K562 (cell line): ENCODE measurements around the gene CERCAM. TPM values are rescaled to one million over a fixed set of nuclear protein-coding genes. Genes with fewer than 3 reads are reported as not detected.

ENCODE experiments used
- BACH1 ChIP-seq: fragments of 200-800 bp; sonication (Bioruptor generic); IDR thresholded peaks from 2 replicates; pipeline ENCODE4 v1.6.1; 2016; ENCODE audit warnings: missing genetic modification characterization, missing compliant biosample characterization
- C11orf30 ChIP-seq: fragments of 450-650 bp; IDR thresholded peaks from 2 replicates; pipeline ENCODE4 v1.6.1; 2016; ENCODE audit warnings: low read depth, mild to moderate bottlenecking
- KAT8 ChIP-seq: fragments of 450-650 bp; IDR thresholded peaks from 2 replicates; pipeline ENCODE4 v1.6.1; 2016; ENCODE audit warnings: low read depth, mild to moderate bottlenecking
- KHSRP ChIP-seq: fragments of 450-650 bp; IDR thresholded peaks from 2 replicates; pipeline ENCODE4 v1.6.1; 2017
- MED1 ChIP-seq: sonication (generic); formaldehyde crosslinking; IDR thresholded peaks from 2 replicates; pipeline ENCODE4 v1.8.1; 2023; ENCODE audit warnings: missing genetic modification reagents, borderline replicate concordance
- POLR2A ChIP-seq: fragments of 450-650 bp; conservative IDR thresholded peaks from 2 replicates; pipeline ENCODE4 v1.6.1; 2016
- RBM17 ChIP-seq: fragments of 200-400 bp; formaldehyde crosslinking; IDR thresholded peaks from 2 replicates; pipeline ENCODE4 v1.6.1; 2017; ENCODE audit warnings: low read depth, mild to moderate bottlenecking, low read length, borderline replicate concordance
- TAF1 ChIP-seq: IDR thresholded peaks from 2 replicates; pipeline ENCODE4 v1.6.1; 2011; ENCODE audit warnings: mild to moderate bottlenecking, low read length, moderate library complexity; ENCODE audit not compliant: insufficient read depth, control insufficient read depth, severe bottlenecking; ENCODE audit errors: extremely low read depth
- TAF9B ChIP-seq: fragments of 450-650 bp; IDR thresholded peaks from 2 replicates; pipeline ENCODE4 v1.6.1; 2018; ENCODE audit warnings: mild to moderate bottlenecking; ENCODE audit not compliant: partially characterized antibody
- VEZF1 ChIP-seq: fragments of 200-800 bp; sonication (Bioruptor generic); IDR thresholded peaks from 2 replicates; pipeline ENCODE4 v1.6.1; 2017; ENCODE audit warnings: missing genetic modification characterization, missing compliant biosample characterization
- ZFP91 ChIP-seq: sonication (generic); formaldehyde crosslinking; IDR thresholded peaks from 2 replicates; pipeline ENCODE4 v1.8.0; 2022; ENCODE audit warnings: mild to moderate bottlenecking, missing genetic modification reagents
- ZNF121 ChIP-seq: sonication (generic); formaldehyde crosslinking; conservative IDR thresholded peaks from 2 replicates; pipeline ENCODE4 v1.8.0; 2022; ENCODE audit warnings: missing genetic modification reagents
- ZNF134 ChIP-seq: fragments of 250-450 bp; sonication (Bioruptor Pico); conservative IDR thresholded peaks from 2 replicates; pipeline ENCODE4 v1.4.0; 2020
- ZNF699 ChIP-seq: fragments of 250-450 bp; sonication (Bioruptor Pico); IDR thresholded peaks from 2 replicates; pipeline ENCODE4 v1.8.0; 2021; ENCODE audit warnings: mild to moderate bottlenecking, moderate library complexity; ENCODE audit not compliant: insufficient replicate concordance
- polyA plus RNA-seq, 8 experiments: library from polyadenylated mRNA; depleted of rRNA in 4 of 8; stranded (reverse) in 5 of 8; unstranded in 3 of 8; fragments of >200 nt; fragmentation: Nextera tagmentation in 2 of 8; fragmentation: Illumina TruSeq in 1 of 8; extraction: Ambion mirVana in 2 of 8; extraction: Trizol in 1 of 8; gene quantifications; 2 replicates each; pipeline versions ENCODE4 v1.2.1 to v1.2.3, GENCODE V29; 2011 to 2014; ENCODE audit warnings: inconsistent platforms in 1 of 8, missing spikeins in 1 of 8
- total RNA-seq, 7 experiments: library from RNA; depleted of rRNA in 6 of 7; stranded (reverse); fragments of >200 nt in 6 of 7; fragmentation: Illumina TruSeq in 2 of 7; extraction: Trizol in 2 of 7; gene quantifications; 2 replicates each; pipeline versions ENCODE4 v1.2.1 to v1.2.3, GENCODE V29; 2011 to 2021; ENCODE audit warnings: low replicate concordance in 1 of 7
- TF ChIP-seq, protein P1 (sequence below): fragments of 250-450 bp; sonication (Bioruptor Pico); IDR thresholded peaks from 2 replicates; pipeline ENCODE4 v1.4.0; 2020; ENCODE audit warnings: mild to moderate bottlenecking
- TF ChIP-seq, protein P2 (sequence below): fragments of 450-650 bp; IDR thresholded peaks from 2 replicates; pipeline ENCODE4 v1.6.1; 2016; ENCODE audit warnings: antibody characterized with exemption
- TF ChIP-seq, protein P3 (sequence below): fragments of 250-450 bp; sonication (Bioruptor Pico); IDR thresholded peaks from 2 replicates; pipeline ENCODE4 v1.5.0; 2021

The CERCAM gene
- total and polyA plus RNA-seq, 9 of the 15 experiments (the other 6 are each of a cell fraction or from before 2014, with no cell fraction given): 0.75 to 24.0 (median 18.0) TPM

- TF ChIP-seq, protein P1, sequence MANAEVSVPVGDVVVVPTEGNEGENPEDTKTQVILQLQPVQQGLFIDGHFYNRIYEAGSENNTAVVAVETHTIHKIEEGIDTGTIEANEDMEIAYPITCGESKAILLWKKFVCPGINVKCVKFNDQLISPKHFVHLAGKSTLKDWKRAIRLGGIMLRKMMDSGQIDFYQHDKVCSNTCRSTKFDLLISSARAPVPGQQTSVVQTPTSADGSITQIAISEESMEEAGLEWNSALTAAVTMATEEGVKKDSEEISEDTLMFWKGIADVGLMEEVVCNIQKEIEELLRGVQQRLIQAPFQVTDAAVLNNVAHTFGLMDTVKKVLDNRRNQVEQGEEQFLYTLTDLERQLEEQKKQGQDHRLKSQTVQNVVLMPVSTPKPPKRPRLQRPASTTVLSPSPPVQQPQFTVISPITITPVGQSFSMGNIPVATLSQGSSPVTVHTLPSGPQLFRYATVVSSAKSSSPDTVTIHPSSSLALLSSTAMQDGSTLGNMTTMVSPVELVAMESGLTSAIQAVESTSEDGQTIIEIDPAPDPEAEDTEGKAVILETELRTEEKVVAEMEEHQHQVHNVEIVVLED (CRISPR knock-in tag): no peak
- peak; percentile 80 for TF ChIP-seq TAF1
- TF ChIP-seq, protein P2, sequence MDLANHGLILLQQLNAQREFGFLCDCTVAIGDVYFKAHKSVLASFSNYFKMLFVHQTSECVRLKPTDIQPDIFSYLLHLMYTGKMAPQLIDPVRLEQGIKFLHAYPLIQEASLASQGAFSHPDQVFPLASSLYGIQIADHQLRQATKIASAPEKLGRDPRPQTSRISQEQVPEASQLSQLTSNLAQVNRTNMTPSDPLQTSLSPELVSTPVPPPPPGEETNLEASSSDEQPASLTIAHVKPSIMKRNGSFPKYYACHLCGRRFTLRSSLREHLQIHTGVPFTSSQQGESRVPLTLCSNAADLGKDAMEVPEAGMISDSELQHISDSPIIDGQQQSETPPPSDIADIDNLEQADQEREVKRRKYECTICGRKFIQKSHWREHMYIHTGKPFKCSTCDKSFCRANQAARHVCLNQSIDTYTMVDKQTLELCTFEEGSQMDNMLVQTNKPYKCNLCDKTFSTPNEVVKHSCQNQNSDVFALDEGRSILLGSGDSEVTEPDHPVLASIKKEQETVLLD: no peak
- TF ChIP-seq KHSRP: no peak
- no peak for TF ChIP-seq ZNF121 (CRISPR knock-in tag)
- no peak for TF ChIP-seq RBM17
- TF ChIP-seq, protein P3, sequence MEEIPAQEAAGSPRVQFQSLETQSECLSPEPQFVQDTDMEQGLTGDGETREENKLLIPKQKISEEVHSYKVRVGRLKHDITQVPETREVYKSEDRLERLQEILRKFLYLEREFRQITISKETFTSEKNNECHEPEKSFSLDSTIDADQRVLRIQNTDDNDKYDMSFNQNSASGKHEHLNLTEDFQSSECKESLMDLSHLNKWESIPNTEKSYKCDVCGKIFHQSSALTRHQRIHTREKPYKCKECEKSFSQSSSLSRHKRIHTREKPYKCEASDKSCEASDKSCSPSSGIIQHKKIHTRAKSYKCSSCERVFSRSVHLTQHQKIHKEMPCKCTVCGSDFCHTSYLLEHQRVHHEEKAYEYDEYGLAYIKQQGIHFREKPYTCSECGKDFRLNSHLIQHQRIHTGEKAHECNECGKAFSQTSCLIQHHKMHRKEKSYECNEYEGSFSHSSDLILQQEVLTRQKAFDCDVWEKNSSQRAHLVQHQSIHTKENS (CRISPR knock-in tag): no peak
- no peak for TF ChIP-seq ZNF699 (CRISPR knock-in tag)
- no peak for TF ChIP-seq MED1
- no peak for TF ChIP-seq ZNF134 (CRISPR knock-in tag)
- TF ChIP-seq KAT8: no peak
- TF ChIP-seq VEZF1 (CRISPR knock-in tag): peak; percentile 97
- TF ChIP-seq POLR2A: peak; percentile 87
- TF ChIP-seq C11orf30: no peak
- TF ChIP-seq TAF9B: no peak
- no peak for TF ChIP-seq ZFP91 (CRISPR knock-in tag)
- no peak for TF ChIP-seq BACH1 (tag)
Measured at GRCh38 chr9:128455849-128456612, 35.4 kb downstream of the CERCAM start, which contains the start of gene ODF2 (continued).
